ENCODE results near the gene SOWAHB. TPM values are rescaled to one million over a fixed set of nuclear protein-coding genes. Genes with fewer than 3 reads are reported as not detected.
A peak's percentile ranks its signal among the peaks of the same experiment; 100 is the strongest.

Gene SOWAHB, protein sequence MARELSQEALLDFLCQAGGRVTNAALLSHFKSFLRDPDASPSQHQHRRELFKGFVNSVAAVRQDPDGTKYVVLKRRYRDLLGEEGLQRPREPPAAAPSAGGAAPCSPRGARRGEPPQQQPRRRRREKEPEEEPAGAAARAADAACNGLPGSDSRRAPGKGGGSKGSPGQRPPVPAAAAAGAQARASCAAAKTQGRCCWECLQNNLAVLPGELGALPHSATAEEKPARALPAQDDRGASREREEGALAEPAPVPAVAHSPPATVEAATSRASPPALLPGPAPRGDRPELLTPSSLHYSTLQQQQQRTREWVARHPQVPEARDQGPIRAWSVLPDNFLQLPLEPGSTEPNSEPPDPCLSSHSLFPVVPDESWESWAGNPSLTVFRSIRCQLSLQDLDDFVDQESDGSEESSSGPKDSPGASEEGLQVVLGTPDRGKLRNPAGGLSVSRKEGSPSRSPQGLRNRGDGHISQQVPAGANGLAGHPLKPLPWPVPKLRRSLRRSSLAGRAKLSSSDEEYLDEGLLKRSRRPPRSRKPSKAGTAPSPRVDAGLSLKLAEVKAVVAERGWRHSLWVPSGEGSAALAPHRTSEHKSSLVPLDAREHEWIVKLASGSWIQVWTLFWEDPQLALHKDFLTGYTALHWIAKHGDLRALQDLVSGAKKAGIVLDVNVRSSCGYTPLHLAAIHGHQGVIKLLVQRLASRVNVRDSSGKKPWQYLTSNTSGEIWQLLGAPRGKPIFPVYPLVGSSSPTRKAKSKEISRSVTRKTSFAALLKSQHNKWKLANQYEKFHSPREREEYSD
- total RNA-seq: 2.6 to 4.8 TPM (median 4.8 TPM) in 3 replicates
- long read RNA-seq, transcript SOWAHB-201 (1 exons, 3,220 nt): major isoform, 5 of 5 reads
- long read RNA-seq, partial matches to known transcripts: 0 of 5 reads
- long read RNA-seq, other reads (novel, unspliced or antisense): 0 of 5 reads

- Mint-ChIP-seq H3K27me3 (ENCODE audit: low read depth) (no peaks in the 10 kb centered on the region), H3K4me3 (ENCODE audit: unreplicated experiment) (peak within 1 kb of the TSS; percentile 53), H3K4me1 (ENCODE audit: low read depth) (peaks cover 24% of the 10 kb centered on the region), H3K27ac (ENCODE audit: unreplicated experiment) (peak within 1 kb of the TSS; percentile 62), H3K9me3 (ENCODE audit: low read depth) (no peaks in the 10 kb centered on the region), H3K36me3 (ENCODE audit: low read depth) (no peaks in the 10 kb centered on the region)
- DNase-seq (ENCODE audit: low spot score): peak; percentile 83
- TF ChIP-seq, protein P1, sequence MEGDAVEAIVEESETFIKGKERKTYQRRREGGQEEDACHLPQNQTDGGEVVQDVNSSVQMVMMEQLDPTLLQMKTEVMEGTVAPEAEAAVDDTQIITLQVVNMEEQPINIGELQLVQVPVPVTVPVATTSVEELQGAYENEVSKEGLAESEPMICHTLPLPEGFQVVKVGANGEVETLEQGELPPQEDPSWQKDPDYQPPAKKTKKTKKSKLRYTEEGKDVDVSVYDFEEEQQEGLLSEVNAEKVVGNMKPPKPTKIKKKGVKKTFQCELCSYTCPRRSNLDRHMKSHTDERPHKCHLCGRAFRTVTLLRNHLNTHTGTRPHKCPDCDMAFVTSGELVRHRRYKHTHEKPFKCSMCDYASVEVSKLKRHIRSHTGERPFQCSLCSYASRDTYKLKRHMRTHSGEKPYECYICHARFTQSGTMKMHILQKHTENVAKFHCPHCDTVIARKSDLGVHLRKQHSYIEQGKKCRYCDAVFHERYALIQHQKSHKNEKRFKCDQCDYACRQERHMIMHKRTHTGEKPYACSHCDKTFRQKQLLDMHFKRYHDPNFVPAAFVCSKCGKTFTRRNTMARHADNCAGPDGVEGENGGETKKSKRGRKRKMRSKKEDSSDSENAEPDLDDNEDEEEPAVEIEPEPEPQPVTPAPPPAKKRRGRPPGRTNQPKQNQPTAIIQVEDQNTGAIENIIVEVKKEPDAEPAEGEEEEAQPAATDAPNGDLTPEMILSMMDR (IDR thresholded peaks at IDR 0.05): peak; percentile 7
Measured at GRCh38 chr4:76897536-76898384, at the start of gene SOWAHB. Gene SOWAHB (minus strand): TSS chr4:76898144. CDS start chr4:76897849, 295 bp downstream.

- H3K27me3 Mint-ChIP-seq (ENCODE audit: low read depth): no peaks in the 10 kb centered on the region
- peaks cover 22% of the 10 kb centered on the region for H3K36me3 Mint-ChIP-seq (ENCODE audit: low read depth)
- peaks cover 57% of the 10 kb centered on the region for H3K4me1 Mint-ChIP-seq (ENCODE audit: low read depth)
- TF ChIP-seq, protein P1 (IDR thresholded peaks at IDR 0.05): peak; percentile 64
- H3K27ac Mint-ChIP-seq (ENCODE audit: unreplicated experiment): peak overlapping the region; percentile 79
- H3K4me3 Mint-ChIP-seq (ENCODE audit: unreplicated experiment): peak overlapping the region; percentile 84
- no peak for DNase-seq (ENCODE audit: low spot score)
- H3K9me3 Mint-ChIP-seq (ENCODE audit: low read depth): peaks cover 5% of the 10 kb centered on the region
Measured at GRCh38 chr4:76947369-76947768, 49.4 kb upstream of the SOWAHB start.

DNA sequence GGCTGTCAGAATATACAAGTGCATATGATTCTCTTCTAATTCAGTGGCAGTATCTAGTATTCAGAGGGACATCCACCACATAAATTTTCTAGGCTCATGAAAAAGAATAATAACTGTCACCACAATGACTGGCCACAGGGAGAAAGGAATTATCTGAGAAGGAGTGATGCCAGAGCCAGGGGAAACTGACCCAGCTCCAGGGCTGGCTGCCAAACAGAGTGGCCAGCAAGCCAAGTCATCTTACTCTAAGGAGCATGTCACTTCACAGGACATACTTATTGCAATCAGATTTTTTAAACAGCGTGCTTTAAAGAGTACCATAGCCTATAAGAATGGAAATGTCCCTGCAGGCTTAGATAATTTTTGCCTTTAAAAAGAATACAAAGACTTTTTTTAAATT lies 45.8 kb upstream of the SOWAHB start:
- Mint-ChIP-seq H3K27ac (ENCODE audit: unreplicated experiment) (no peak overlapping the region), H3K9me3 (ENCODE audit: low read depth) (peaks cover 11% of the 10 kb centered on the region), H3K36me3 (ENCODE audit: low read depth) (peaks cover 21% of the 10 kb centered on the region), H3K27me3 (ENCODE audit: low read depth) (no peaks in the 10 kb centered on the region), H3K4me1 (ENCODE audit: low read depth) (peaks cover 52% of the 10 kb centered on the region), H3K4me3 (ENCODE audit: unreplicated experiment) (no peak overlapping the region)
- TF ChIP-seq, protein P1 (IDR thresholded peaks at IDR 0.05): no peak
- DNase-seq (ENCODE audit: low spot score): no peak

GRCh38 chr4:76943129-76943620 lies 45.2 kb upstream of the SOWAHB start:
- H3K4me1 Mint-ChIP-seq (ENCODE audit: low read depth): peaks cover 47% of the 10 kb centered on the region
- no peak overlapping the region for H3K27ac Mint-ChIP-seq (ENCODE audit: unreplicated experiment)
- peaks cover 21% of the 10 kb centered on the region for H3K36me3 Mint-ChIP-seq (ENCODE audit: low read depth)
- no peaks in the 10 kb centered on the region for H3K27me3 Mint-ChIP-seq (ENCODE audit: low read depth)
- DNase-seq (ENCODE audit: low spot score): no peak
- TF ChIP-seq, protein P1 (IDR thresholded peaks at IDR 0.05): no peak
- no peak overlapping the region for H3K4me3 Mint-ChIP-seq (ENCODE audit: unreplicated experiment)
- peaks cover 11% of the 10 kb centered on the region for H3K9me3 Mint-ChIP-seq (ENCODE audit: low read depth)

All from chondrocyte (in vitro differentiated cells).